ENCODE results near the gene TRIAP1.
A peak's percentile ranks its signal among the peaks of the same experiment; 100 is the strongest.
"Not testable (repeated sequence)": the region's sequence is repeated elsewhere in the genome, so short reads cannot be mapped to it uniquely, and the experiment has no call there.

Gene TRIAP1

GRCh38 chr12:120468821-120469449, 22.8 kb upstream of the TRIAP1 start:
- peak; percentile 24 for DNase-seq (ENCODE audit: low read depth)

DNA sequence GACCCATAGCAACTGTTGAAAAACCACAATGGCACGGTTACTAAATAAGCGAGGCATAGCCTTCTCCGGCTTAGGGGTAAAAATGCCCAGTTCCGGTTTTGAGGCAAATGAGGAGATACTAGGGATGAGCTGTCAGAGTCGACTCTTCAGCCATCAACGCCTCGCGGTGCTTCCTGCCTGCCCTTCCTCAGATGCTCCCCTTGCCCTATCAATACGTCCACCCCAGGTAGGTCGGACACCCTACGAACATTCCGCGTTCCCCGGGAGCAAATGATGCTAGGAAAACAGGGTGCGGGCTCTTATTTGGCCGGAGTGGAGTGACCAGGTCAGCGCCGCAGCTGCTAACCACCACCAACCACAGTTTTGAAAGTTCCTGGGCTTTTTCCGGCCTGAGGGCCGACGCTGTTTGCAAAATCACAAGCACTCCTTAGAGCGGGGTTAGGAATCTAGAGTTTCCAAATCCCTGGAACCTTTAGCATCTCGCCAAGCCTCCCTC, 22.2 kb upstream of the TRIAP1 start:
- no peak for DNase-seq (ENCODE audit: low read depth)

DNA sequence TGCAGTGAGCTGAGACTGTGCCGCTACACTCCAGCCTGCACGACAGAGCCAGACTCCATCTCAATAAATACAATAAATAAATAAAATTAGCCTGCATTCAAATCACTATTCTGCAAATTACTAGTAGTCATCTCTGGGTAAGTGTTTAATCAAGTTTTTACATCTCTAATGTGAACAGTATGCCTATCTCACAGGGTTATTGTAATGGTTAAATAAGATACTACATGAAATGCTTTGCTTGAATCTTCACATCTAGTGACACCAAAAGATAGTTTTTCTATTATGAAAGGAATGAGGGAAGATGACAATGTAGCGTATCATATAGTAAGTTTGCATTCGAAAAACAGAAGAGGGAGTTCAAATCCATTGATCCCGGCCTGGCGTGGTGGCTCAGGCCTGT, 21.3 kb upstream of the TRIAP1 start:
- DNase-seq (ENCODE audit: low read depth), result no peak

DNA sequence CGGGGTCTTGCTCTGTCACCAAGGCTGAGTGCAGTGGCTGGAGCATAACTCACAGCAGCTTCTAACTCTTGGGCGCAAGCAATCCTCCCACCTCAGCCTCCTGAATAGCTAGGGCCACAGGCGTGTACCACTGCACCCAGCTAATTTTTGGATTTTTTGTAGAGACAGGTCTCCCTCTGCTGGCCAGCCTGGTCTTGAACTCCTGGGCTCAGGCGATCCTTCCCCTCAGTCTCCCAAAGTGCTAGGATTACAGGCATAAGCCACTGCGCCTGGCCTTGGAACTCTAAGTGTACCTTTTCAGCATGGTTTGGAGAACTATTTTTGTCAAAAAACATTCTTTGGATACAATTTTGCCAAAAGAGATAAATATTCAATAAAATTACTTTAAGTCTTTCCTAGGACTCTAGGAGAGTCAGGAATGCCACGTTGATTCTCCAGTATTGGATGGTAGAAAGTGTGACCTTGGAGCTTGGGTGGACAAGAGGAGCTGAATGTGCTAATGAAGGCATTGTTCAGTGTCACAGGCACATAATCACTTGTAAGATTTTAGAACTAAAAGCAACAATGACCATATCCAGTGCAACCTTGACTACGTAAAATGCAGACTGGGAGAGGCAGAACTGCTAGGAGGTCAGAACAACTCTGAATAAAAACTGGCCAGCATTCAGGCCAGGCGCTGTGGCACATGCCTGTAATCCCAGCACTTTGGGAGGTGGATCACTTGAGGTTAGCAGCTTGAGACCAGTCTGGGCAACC, 20.6 kb upstream of the TRIAP1 start:
- no peak for DNase-seq (ENCODE audit: low read depth)

DNA sequence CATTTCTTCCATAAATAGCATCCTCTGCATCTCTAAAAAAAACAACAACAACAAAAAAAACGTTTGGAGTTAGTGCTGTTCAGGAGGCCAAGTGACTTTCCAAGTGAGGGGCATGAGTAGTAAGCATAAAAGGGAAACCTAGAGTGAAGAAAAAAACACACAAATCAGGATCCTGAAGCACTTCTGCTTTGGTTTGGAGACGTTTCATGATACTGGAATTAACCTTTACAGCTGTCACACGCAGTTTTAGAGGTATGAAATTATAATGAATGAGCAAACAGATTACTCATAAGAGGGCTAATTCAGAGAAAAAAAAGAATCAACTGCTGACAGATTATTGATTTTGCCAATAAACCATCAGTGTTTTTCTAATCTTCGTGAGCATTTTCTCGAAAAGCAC, 19.6 kb upstream of the TRIAP1 start:
- DNase-seq (ENCODE audit: low read depth), result no peak

GRCh38 chr12:120463712-120464111, 17.5 kb upstream of the TRIAP1 start:
- no peak for DNase-seq (ENCODE audit: low read depth)

GRCh38 chr12:120462099-120462640, 16.0 kb upstream of the TRIAP1 start:
- no peak for DNase-seq (ENCODE audit: low read depth)

DNA sequence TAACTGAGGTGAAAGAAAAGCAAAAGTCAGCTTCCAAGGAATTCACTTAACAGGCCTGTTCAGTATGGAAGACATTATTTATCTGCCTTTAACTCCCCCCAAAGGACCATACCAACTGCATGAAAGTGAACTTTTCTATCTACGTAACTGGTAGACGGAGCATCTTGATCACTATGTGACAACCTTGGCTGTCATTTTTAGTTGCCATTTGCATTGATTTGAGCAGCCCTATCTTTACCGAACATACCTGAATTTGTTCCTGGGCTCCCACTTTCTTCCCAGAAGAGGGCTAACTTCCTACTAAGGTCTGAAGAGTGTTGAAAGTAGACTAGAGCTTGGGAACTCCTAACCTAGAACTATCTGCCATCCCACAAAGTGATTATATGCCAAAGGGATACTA, 14.0 kb upstream of the TRIAP1 start:
- DNase-seq (ENCODE audit: low read depth), result no peak

DNA sequence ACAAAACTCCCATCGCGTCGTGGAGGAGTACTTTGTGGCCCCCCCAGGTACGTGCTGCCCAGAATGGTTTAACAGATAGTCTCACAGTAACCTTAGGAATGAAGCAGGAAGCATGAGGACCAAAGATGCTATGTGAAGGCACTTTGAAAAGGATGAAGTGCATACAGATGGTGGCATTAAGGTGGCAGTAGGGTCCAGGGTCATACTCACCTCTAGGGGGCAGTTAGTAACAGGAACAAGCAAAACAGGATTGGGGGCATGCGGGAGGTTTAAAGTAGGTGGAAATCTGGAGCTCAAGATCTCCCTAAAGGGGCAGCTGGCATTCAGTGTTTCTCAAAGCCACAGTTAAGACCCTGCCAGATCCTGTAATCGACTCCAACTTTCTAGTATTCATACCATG, 10.9 kb upstream of the TRIAP1 start:
- no peak for DNase-seq (ENCODE audit: low read depth)

DNA sequence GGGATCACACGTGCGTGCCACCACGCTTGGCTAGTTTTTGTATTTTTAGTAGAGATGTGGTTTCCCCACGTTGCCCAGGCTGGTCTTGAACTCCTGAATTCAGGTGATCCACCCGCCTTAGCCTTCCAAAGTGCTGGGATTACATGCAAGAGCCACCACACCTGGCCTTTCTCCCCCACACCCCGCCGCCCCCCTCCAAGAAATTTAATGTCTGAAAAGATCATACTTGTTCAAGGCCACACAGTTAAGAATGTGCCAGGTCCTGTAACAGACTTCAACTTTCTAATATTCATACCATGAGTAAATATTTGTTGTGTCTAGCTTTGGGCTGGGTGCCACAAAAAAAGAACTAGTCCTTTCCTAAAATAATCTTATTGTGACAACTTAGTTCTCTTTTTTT, 9.1 kb upstream of the TRIAP1 start:
- no peak for DNase-seq (ENCODE audit: low read depth)

DNA sequence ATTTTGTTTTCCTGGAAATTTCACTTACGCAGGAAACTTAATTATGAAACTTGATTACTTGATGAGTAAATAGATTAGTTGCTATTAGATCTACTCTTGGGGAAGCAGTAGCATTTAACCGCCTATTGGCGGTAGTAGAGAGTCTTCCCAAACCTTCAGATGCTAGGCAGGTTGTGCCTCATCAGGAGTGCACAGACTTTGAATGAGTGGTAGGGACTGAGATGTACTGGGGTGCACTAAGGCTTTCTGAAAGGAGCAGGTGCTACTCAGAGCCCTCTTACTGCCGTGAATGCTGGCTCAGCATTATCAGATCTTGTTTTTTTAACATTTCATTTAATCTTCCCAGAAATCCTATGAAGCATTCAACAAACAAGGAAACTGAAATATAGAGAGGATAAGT, 7.8 kb upstream of the TRIAP1 start:
- DNase-seq (ENCODE audit: low read depth), result no peak

DNA sequence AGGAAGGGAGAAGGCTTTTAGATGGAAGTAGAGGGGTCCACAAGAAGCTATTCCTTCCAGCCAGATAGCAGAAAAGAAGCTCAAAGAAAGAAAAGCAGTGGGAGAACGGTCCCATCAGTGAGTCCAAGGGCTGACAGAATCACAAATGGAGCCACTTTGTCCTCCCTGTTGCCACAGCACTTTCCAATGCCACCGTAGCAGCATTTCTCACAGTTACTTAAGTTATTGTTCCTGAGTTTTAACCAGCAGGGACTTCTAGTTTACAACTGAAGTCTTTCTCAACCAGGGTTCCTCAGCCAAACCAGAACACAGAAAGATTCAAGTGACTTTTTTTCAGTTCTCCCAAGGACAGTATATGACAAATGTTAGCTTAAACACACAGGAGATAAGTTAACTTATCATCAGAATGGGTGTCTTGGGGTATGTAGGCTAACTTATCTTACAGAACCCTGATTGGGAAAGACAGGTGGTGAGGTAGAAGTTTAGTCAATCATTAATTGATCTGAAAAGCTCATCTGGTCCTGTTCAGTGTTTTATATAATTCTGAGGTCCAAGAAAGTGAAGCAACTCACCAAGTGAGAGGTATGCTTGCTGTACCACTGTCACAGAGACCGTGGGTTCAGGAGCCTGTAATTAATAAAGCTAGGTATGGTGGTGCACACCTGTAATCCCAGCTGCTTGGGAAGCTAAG, 7.0 kb upstream of the TRIAP1 start:
- DNase-seq (ENCODE audit: low read depth), result no peak

DNA sequence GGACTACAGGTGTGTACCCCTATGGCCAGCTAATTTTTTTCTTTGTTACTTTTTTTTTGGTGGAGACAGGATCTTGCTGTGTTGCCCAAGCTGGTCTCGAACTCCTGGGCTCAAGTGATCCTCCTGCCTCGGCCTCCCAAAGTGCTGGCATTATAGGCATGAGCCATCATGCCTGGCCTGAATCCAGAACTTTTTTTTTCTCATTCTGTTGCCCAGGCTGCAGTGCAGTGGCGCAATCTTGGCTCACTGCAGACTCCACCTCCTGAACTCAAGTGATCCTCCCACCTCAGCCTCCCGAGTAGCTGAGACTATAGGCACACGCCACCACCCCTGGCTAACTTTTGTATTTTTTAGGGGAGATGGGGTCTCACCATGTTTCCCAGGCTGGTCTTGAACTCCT, 6.3 kb upstream of the TRIAP1 start:
- DNase-seq (ENCODE audit: low read depth), result not testable (repeated sequence)

- DNase-seq (ENCODE audit: low read depth), result no peak
Measured at GRCh38 chr12:120447992-120448391, 1.8 kb upstream of the TRIAP1 start.

DNA sequence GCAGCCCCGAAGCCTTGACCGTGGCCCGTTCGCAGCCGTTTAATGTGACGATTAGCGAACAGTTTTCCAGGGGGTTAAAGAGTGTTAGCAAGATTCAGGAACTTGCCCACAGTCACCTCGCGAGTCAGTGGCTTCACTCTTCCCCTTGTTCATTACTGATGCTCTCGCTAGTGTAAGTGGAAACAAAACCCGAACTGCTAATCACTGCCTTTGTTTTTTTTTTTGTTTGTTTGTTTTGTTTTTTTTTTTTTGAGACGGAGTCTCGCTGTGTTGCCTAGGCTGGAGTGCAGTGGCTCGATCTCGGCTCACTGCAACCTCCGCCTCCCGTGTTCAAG, 627 bp upstream of the TRIAP1 start:
- not testable (repeated sequence) for DNase-seq (ENCODE audit: low read depth)

DNA sequence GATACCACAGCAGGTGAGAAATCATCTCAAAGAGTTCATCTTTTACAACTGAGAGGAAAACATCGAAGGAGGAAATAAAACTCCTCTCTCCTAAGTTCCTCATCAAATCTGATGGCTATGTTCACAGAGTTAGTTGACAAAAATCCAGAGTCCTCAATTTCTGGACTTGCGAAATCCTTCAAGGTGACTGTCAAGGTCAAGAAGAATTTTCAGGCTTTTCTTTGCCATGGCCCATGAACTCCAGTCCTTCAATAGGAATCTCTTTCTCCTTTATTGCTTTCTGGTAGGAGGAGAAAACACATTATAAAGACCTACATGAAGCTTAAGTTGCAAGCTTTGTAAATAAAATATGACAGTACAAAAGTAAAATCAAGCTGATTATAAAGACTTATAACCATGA, 1.5 kb downstream of the TRIAP1 start:
- no peak for DNase-seq (ENCODE audit: low read depth)

- DNase-seq (ENCODE audit: low read depth), result no peak
Measured at GRCh38 chr12:120439646-120440247, 6.4 kb downstream of the TRIAP1 start.

- DNase-seq (ENCODE audit: low read depth), result no peak
Measured at GRCh38 chr12:120438495-120439198, 7.5 kb downstream of the TRIAP1 start.

GRCh38 chr12:120437735-120438494, 8.3 kb downstream of the TRIAP1 start, which contains the start of gene COX6A1:
TSS of gene COX6A1 (plus strand) at chr12:120438113. CDS start at chr12:120438127, 14 bp downstream.
- peak; percentile 97 for DNase-seq (ENCODE audit: low read depth)

DNA sequence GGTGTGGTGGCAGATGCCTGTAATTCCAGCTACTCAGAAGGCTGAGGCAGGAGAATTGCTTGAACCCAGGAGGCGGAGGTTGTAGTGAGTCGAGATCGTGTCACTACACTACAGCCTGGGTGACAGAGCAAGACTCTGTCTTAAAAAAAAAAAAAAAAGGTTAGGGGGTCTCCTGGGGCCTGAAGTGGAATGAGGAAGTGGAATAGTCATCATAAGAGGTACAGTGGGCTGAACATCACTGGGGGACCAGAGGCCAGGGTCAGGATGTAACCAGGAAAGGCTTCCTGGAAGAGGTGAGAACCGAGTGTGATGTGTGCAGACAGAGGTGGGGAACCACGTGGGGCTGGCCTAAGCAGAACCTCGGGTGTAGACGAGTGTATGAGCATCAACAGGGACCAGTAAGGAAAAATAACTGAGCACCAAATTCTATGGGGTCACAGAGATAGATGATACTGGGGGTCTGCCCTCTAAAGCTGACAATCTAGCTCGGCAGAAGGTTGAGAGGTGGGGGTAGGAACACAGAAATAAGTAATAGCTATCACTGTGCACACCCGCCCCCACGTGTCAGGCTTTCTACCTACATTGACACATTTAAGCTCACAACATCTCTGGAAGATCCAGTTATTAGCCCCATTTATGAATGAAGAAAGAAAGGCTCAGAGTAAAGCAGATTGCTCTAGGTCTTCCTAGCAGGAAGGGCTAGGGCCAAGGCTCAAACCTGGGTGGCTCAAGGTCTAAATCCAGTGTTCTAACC, 13.2 kb downstream of the TRIAP1 start:
- no peak for DNase-seq (ENCODE audit: low read depth)

All from CMK (cell line).